Tibial nerve (tissue), 4 donors: ENCODE measurements around the gene EXT2.

Experiments used
- EP300 ChIP-seq, 2 donors: sonication (generic); formaldehyde crosslinking; IDR thresholded peaks; one replicate each; pipeline ENCODE4 v1.6.1; 2017; ENCODE audit warnings: antibody characterized with exemption in 2 of 2, mild to moderate bottlenecking in 1 of 2
- POLR2A ChIP-seq, 2 donors: fragments of 450-650 bp; IDR thresholded peaks; one replicate each; pipeline ENCODE4 v1.6.1; 2017; ENCODE audit warnings: antibody characterized with exemption in 2 of 2, mild to moderate bottlenecking in 2 of 2, moderate library complexity in 2 of 2
- TF ChIP-seq, protein P1 (sequence below), 5 experiments: fragments of 200-600 bp in 3 of 5; fragments of 450-650 bp in 2 of 5; sonication (generic) in 3 of 5; IDR thresholded peaks; one replicate each; pipeline ENCODE4 v1.5.1; 2016 to 2019; ENCODE audit warnings: antibody characterized with exemption in 5 of 5, mild to moderate bottlenecking in 3 of 5, moderate library complexity in 2 of 5

DNA sequence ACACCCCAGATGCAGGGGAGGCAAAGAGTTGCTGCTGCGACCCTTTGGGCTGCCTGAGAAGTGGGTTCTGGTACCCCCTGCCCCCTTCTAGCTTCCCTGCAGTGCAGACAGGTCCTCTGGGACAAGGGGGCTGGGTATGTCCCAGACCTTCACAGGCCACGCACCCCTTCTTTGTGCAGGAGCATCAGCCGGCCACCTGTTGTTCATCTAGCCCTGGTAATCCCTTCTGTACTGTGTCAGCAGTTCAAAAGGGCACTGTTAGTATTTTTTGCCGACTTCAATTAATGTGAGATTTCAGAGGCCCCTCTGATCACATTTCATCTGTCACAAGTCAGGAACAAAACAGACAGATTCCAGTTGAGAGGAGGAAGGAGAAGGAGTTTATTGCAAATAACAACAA, 164.6 kb downstream of the EXT2 start:
- TF ChIP-seq, protein P1, sequence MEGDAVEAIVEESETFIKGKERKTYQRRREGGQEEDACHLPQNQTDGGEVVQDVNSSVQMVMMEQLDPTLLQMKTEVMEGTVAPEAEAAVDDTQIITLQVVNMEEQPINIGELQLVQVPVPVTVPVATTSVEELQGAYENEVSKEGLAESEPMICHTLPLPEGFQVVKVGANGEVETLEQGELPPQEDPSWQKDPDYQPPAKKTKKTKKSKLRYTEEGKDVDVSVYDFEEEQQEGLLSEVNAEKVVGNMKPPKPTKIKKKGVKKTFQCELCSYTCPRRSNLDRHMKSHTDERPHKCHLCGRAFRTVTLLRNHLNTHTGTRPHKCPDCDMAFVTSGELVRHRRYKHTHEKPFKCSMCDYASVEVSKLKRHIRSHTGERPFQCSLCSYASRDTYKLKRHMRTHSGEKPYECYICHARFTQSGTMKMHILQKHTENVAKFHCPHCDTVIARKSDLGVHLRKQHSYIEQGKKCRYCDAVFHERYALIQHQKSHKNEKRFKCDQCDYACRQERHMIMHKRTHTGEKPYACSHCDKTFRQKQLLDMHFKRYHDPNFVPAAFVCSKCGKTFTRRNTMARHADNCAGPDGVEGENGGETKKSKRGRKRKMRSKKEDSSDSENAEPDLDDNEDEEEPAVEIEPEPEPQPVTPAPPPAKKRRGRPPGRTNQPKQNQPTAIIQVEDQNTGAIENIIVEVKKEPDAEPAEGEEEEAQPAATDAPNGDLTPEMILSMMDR (IDR thresholded peaks at IDR 0.05): no peak
- TF ChIP-seq EP300 (IDR thresholded peaks at IDR 0.05) (no peak), POLR2A (IDR thresholded peaks at IDR 0.05) (no peak)
